ENCODE data around the gene PDE2A.

DNA sequence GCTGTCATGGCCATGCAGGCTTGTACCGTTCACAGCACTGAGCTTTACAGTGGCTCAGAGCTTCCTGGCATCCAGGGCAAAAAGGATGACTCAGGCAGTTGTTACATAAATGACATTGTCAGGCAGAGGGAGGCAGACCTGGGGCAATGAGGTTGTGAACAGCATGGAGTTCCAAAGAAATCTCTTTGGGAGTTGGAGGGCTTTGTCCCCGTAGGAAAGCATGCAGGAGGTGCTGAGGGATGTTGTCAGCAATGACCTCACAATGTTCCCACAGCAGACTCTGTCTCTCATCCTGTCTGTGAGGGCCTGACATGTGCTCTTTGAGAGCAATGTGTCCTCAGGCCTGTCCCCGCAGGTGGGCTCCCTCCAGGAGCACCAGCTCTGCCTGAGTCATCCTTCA lies 25.9 kb upstream of the PDE2A start:
- TF ChIP-seq, protein P1, sequence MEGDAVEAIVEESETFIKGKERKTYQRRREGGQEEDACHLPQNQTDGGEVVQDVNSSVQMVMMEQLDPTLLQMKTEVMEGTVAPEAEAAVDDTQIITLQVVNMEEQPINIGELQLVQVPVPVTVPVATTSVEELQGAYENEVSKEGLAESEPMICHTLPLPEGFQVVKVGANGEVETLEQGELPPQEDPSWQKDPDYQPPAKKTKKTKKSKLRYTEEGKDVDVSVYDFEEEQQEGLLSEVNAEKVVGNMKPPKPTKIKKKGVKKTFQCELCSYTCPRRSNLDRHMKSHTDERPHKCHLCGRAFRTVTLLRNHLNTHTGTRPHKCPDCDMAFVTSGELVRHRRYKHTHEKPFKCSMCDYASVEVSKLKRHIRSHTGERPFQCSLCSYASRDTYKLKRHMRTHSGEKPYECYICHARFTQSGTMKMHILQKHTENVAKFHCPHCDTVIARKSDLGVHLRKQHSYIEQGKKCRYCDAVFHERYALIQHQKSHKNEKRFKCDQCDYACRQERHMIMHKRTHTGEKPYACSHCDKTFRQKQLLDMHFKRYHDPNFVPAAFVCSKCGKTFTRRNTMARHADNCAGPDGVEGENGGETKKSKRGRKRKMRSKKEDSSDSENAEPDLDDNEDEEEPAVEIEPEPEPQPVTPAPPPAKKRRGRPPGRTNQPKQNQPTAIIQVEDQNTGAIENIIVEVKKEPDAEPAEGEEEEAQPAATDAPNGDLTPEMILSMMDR (IDR thresholded peaks at IDR 0.05): no peak
- no peak for TF ChIP-seq EZH2 (IDR thresholded peaks at IDR 0.05; ENCODE audit: borderline replicate concordance, insufficient read depth, low read depth, low read length, poor library complexity, severe bottlenecking)

Data from B cell (primary cell).